ENCODE results near the gene HTR4.

Gene HTR4

GRCh38 chr5:148524721-148525120, 129.6 kb downstream of the HTR4 start:
- DNase-seq, result no peak

- DNase-seq, result peak; percentile 19
These were observed 131.2 kb downstream of the HTR4 start for GRCh38 chr5:148523139-148523538.

GRCh38 chr5:148515460-148515859, 138.9 kb downstream of the HTR4 start:
- no peak for DNase-seq

- DNase-seq, result no peak
These were observed 140.0 kb downstream of the HTR4 start for GRCh38 chr5:148514344-148514743.

- no peak for DNase-seq
These were observed 141.8 kb downstream of the HTR4 start for GRCh38 chr5:148512498-148512897.

- no peak for DNase-seq
These were observed 142.4 kb downstream of the HTR4 start for GRCh38 chr5:148511810-148512347.

- no peak for DNase-seq
These were observed 144.4 kb downstream of the HTR4 start for GRCh38 chr5:148509893-148510292.

- DNase-seq, result no peak
These were observed 146.7 kb downstream of the HTR4 start for GRCh38 chr5:148507648-148508047.

- DNase-seq, result no peak
These were observed 154.9 kb downstream of the HTR4 start for GRCh38 chr5:148499452-148499851.

GRCh38 chr5:148497757-148498156, 156.6 kb downstream of the HTR4 start:
- DNase-seq, result no peak

- no peak for DNase-seq
These were observed 162.0 kb downstream of the HTR4 start for GRCh38 chr5:148492351-148492750.

- peak; percentile 66 for DNase-seq
These were observed 162.5 kb downstream of the HTR4 start for GRCh38 chr5:148491793-148492184.

GRCh38 chr5:148491015-148491792, 163.1 kb downstream of the HTR4 start:
- DNase-seq, result no peak

GRCh38 chr5:148488757-148489156, 165.6 kb downstream of the HTR4 start:
- DNase-seq, result no peak

GRCh38 chr5:148486456-148486855, 167.9 kb downstream of the HTR4 start:
- no peak for DNase-seq

GRCh38 chr5:148484651-148485050, 169.7 kb downstream of the HTR4 start:
- no peak for DNase-seq

- no peak for DNase-seq
These were observed 170.6 kb downstream of the HTR4 start for GRCh38 chr5:148483750-148484149.

GRCh38 chr5:148482697-148483462, 171.4 kb downstream of the HTR4 start:
- peak; percentile 70 for DNase-seq

GRCh38 chr5:148482196-148482595, 172.1 kb downstream of the HTR4 start:
- no peak for DNase-seq

GRCh38 chr5:148477429-148477828, 176.9 kb downstream of the HTR4 start:
- no peak for DNase-seq

- no peak for DNase-seq
These were observed 178.0 kb downstream of the HTR4 start for GRCh38 chr5:148476302-148476701.

- no peak for DNase-seq
These were observed 180.3 kb downstream of the HTR4 start for GRCh38 chr5:148474025-148474511.

GRCh38 chr5:148471379-148471778, 182.9 kb downstream of the HTR4 start:
- no peak for DNase-seq

- DNase-seq, result peak; percentile 9
These were observed 184.8 kb downstream of the HTR4 start for GRCh38 chr5:148469501-148469935.

All from NCI-H82 (cell line).